Amniotic stem cell (primary cell): Measurements from ENCODE around the gene DNAH6.

ENCODE experiments used
- DNase-seq: peaks from one replicate; lab custom pipeline; 2025; lab: John Stamatoyannopoulos, UW

Gene DNAH6

DNA sequence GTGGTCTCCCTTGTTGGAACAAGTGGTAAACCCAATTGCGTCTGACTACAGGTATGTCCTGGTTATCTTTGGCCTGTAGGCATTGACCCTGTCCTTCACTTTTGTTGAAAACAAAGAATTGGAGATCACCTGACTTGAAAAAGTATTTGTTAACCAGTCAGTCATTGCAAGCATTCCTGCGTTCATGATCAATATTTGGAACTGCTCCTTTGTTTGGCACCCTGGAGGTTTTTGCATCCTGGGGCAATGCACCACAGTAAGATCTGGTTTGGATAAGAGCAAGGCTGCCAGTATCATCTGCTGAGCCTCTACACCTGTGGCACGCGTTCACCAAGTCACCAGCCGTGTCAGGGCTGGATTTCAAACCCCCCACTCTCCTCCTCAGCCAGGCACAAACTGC lies 115.7 kb downstream of the DNAH6 start:
- DNase-seq, result no peak

DNA sequence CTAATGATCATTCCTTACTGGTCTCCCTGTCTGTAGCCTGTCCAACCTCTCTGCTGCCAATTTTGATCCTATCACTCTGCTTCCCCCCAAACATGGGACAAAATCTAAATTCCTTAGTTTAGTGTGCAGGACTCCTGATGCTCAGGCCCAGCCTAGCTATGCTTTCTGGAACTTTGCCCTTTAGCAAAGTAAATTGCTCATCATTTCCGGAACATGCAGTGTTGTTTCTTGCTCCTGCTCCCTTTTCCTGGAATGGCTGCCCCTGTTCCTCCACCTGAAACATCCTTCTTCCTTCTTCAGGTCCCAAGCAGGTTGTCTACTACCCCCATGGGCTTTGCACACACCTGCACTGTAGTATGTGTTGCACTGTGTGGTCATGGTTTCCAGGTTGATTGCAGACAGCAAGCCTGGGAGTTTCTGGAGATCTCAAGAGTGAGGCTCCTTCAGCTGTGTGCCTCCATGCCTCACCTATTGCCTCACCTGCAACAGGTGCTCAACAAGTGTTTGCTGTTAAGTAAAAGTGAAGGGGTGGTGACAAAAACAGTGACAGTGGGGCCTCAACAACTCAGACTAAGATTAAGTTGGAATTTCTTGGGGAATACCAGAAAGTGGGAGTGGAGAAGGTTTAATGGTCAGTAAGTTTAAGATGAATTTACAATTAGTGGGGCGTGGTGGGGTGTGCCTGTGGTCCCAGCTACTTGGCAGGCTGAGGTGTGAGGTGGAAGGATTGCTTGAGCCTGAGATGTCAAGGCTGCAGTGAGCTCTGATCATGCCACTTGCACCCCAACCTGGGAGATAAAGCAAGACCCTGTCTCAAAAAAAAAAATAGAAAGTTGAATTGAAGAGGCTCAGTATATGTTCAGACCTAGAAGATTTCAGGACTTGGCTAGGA lies 120.0 kb downstream of the DNAH6 start:
- no peak for DNase-seq

GRCh38 chr2:84639751-84640150 lies 123.5 kb downstream of the DNAH6 start:
- DNase-seq, result no peak

DNA sequence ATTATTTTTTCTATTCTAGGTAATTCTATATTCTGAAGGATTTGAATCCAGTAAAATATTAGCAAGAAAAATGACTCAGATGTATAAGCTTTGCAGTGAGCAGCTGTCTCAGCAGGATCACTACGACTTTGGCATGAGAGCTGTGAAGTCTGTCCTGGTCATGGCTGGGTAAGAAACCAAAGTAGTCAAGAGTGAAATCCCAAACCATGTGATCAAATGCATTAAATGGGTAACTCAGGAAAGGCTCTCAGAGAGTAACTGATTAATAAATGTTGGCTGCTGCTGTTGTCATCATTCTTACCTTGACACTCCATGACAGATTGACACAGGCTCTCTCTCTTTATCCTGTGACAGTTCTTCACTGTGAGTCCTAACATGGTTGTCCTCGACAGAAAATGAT lies 124.1 kb downstream of the DNAH6 start:
- DNase-seq, result no peak

DNA sequence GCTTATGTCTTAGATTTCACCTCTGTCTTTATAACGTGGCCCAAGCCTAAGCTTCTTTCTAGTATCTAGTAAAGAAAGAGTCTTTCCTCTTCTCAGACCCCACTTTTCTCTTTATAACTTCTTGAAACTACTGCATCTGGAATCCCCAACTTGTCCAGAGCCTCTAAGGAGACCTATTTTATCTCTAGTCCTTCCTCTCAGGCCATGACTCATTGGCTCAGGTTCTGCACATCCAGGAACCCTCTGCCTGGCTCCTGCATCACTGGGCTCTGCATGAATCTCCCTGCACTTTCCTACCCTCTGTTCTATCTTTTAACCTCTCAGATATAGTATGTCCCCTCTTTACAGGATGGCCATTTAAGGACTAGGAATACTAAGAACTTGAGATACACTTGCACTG lies 124.7 kb downstream of the DNAH6 start:
- no peak for DNase-seq

DNA sequence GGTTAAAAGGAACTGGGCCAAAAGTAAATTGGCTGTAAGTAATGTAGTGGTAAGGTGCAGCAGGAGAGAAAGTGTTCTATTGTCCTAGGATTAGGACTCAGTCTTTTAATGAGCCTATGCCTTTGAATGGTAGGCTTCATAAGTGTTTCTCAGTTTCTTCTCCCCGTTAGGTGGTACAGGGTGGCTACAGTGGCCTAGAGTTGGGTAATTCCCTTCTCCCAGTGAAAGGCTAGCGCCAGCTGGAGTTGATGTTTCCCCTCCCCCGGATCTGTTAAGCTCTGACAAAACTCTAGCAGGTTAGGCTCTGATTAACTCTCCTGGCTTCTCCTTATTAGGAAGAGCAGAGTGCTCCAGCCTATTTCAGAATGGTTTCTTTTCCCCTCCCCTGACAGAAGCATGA lies 127.7 kb downstream of the DNAH6 start:
- DNase-seq, result no peak

DNA sequence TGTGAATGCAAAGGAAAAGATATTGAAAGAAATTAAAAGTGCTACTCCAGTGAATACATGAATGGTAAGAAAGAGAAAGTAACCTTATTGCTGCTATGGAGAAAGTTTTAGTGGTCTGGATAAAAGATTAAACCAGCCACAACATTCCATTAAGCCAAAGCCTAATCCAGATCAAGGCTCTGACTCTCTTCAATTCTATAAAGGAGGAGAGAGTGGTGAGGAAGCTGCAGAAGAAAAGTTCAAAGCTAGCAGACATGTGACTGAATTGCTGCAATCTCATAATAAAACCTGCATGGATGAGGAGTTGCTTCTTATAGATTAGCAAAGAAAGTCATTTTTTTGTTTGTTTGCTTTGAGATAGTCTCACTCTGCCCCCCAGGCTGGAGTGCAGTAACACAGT lies 130.2 kb downstream of the DNAH6 start:
- DNase-seq, result no peak

DNA sequence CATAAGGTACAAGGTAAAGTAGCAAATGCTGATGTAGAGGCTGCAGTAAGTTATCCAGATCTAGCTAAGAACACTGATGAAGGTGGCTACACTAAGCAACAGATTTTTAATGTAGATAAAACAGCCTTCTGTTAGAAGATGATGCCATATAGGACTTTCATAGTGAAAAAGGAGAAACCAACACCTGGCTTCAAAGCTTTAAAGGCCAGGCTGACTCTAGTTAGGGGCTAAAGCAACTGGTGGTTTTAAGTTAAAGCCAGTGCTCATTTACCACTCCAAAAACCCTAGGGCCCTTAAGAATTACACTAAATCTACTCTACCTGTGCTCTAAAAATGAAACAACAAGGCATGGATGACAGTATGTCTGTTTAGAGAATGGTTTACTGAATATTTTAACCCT lies 131.0 kb downstream of the DNAH6 start:
- DNase-seq, result no peak

DNA sequence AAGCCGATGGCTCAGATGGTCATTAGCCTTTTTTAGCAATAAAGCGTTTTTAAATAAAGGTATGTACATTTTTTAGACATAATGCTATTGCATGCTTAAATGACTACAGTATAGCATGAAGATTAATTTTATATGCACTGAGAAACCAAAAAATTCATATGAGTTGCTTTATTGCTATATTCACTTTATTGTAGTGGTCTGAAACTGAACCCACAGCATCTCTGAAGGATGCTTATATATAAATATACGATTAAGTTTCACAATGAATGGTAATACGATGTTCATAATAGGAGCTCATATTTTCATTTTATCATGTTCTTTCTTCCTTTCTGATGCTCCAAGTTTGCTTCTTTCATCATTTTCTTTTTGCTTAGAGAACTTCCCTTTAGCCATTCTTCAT lies 132.8 kb downstream of the DNAH6 start:
- DNase-seq, result no peak

DNA sequence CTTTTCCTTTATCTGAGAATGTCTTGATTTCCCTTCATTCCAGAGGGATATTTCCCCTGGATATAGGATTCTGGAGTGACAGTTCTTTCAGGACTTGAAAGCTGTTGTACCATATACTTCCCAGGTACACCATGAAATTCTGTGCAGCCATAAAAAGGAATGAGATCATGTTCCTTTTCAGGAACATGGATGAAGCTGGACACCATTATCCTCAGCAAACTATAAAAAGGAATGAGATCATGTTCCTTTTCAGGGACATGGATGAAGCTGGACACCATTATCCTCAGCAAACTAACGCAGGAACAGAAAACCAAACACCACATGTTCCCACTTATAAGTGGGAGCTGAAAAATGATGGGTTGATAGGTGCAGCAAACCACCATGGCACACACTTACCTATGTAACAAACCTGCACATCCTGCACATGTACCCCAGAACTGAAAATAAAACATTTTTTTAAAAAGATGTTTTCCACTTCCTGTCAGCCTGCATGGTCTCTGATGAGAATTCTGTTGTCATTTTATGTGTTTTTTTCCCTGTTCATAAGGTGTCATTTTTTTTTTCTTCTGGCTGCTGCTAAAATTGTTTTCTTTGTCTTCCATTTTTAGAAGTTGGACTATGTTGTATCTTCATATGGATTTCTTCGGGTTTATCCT lies 133.3 kb downstream of the DNAH6 start:
- no peak for DNase-seq

GRCh38 chr2:84652431-84652830 lies 136.1 kb downstream of the DNAH6 start:
- no peak for DNase-seq

- no peak for DNase-seq
Observed at GRCh38 chr2:84653302-84653701, 137.0 kb downstream of the DNAH6 start.

DNA sequence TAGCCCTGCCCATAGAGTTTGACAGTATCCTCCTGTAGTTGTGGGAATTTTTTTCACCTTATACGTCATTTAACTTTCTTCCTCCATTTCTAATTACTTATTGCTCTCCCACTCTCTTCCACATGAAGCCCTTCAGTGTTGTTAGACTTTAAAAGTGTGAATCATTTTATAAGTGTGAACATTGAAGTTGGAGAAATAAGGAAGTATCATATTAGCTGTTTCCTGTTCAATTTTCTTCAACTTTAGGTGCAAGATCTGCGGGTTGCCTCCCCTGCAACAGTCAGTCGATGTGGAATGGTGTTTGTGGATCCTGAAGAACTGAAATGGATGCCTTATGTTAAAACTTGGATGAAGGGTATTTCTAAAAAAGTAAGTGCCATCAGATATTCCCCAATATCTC lies 138.1 kb downstream of the DNAH6 start:
- no peak for DNase-seq

DNA sequence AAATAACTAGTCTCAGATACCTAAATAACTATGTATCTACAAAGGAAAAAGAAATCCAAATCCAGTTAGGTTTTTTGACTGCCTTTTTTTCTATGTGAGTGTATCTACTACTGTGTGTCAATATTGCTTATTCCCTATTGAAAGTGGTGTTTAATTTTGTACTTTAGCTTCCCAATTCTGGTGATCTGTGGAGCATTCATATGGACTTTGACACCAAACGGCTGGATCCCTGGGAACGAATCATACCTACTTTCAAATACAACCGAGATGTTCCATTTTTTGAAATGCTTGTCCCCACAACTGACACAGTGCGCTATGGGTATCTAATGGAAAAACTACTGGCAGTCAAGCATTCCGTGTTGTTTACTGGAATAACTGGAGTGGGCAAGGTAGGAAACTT lies 152.8 kb downstream of the DNAH6 start:
- DNase-seq, result no peak

DNA sequence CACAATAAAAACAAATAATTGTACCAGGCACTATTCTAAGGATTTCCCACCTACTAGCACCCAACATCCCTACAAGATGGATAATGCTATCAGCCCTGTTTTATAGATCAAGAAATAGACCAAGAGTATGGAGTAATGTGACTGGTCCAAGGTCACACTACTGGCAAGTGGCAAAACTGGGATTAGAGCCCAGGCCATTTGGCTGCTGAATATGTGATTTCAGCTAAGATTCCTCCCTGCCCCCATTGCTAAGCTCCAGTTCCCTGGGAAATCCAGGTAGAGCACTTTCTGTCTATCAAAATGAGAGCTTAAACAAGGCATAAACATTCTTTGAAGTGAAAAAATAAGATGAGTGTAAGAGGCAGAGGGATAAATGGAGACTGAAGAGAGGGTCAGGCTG lies 157.8 kb downstream of the DNAH6 start:
- no peak for DNase-seq

GRCh38 chr2:84674586-84674985 lies 158.3 kb downstream of the DNAH6 start:
- DNase-seq, result no peak

- DNase-seq, result peak; percentile 31
Observed at GRCh38 chr2:84676295-84676694, 160.0 kb downstream of the DNAH6 start.

GRCh38 chr2:84678214-84678613 lies 161.9 kb downstream of the DNAH6 start:
- no peak for DNase-seq

GRCh38 chr2:84686783-84687476 lies 170.6 kb downstream of the DNAH6 start:
- DNase-seq, result no peak

- DNase-seq, result no peak
Observed at GRCh38 chr2:84687498-84688149, 171.3 kb downstream of the DNAH6 start.

DNA sequence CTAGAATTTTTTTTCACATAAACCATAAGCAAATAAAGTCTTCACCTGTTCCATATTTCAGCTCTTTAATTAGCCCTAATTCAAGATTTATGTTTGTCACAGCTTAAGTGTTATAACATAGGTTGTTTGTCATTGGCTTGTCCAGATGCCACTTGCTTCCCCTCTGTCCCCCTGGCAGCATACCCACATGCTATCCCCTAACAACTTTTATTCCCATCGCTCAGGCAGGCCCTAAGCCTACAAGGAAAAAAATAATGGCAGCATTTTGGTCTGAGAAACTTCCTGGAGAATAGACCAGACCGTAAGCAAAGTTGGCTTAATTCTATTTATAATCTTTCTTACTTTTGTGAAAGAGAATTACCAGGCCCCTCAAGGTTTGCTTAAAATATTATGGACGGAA lies 173.9 kb downstream of the DNAH6 start:
- no peak for DNase-seq

DNA sequence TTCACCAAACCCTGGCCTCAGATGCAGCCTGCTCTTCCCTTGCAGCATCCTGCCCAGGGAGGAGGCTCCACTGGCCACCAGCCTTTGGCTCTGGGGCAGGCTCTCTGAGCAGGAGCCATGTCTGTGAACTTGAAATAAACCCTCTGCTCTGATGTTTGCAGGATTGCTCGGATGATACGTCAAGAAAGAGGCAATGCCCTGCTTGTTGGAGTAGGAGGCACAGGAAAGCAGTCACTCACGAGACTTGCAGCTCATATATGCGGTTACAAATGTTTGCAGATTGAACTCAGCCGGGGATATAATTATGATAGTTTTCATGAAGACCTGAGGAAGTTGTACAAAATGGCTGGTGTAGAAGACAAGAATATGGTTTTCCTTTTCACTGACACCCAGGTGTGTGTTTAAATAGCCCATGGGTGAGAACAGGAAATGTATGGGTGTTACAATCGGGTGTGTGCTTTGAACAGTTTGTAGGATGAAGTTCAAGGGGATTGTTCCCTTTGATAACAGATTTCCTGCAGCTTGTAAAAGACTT lies 177.9 kb downstream of the DNAH6 start:
- no peak for DNase-seq
